DND-41 (cell line): ENCODE data around the gene TCEAL5.

Experiments used
- ATAC-seq: fragments of 200-7000 bp; cut with Tn5 transposase; 3 replicates; pipeline ENCODE4 v1.9.1; 2021; ENCODE audit warnings: low read depth; ENCODE audit not compliant: insufficient read depth
- DNase-seq: peaks from one replicate; pipeline ENCODE4 v3.0.0-alpha.2; 2020
- H2AFZ ChIP-seq: 2 replicates; pipeline ENCODE4 v1.6.0; 2012; ENCODE audit warnings: low read depth, low read length
- H3K27ac ChIP-seq: 2 replicates; pipeline ENCODE4 v1.5.1; 2012; ENCODE audit warnings: low read length, inconsistent platforms
- H3K27me3 ChIP-seq: fragments of 200-600 bp; sonication (generic); 2 replicates; pipeline ENCODE4 v1.6.0; 2012; ENCODE audit warnings: low read length, mild to moderate bottlenecking, inconsistent platforms; ENCODE audit not compliant: insufficient read depth, poor library complexity
- H3K36me3 ChIP-seq: 2 replicates; pipeline ENCODE4 v1.5.1; 2012; ENCODE audit warnings: low read length, inconsistent platforms; ENCODE audit not compliant: insufficient read depth
- H3K4me1 ChIP-seq: 2 replicates; pipeline ENCODE4 v1.5.1; 2012; ENCODE audit warnings: mild to moderate bottlenecking, low read length; ENCODE audit not compliant: insufficient read depth
- H3K4me2 ChIP-seq: 2 replicates; pipeline ENCODE4 v1.6.0; 2012; ENCODE audit warnings: mild to moderate bottlenecking, moderate library complexity, low read length, inconsistent platforms; ENCODE audit not compliant: insufficient read depth
- H3K4me3 ChIP-seq, 2 experiments: fragments of 200-600 bp in 1 of 2; shearing (Covaris generic) in 1 of 2; 2 replicates each; pipeline ENCODE4 v1.5.1; 2012 to 2016; ENCODE audit warnings: inconsistent platforms in 2 of 2, low read length in 2 of 2, mild to moderate bottlenecking in 2 of 2, low read depth in 1 of 2, moderate library complexity in 1 of 2
- H3K79me2 ChIP-seq: 2 replicates; pipeline ENCODE4 v1.6.0; 2012; ENCODE audit warnings: low read length, inconsistent platforms; ENCODE audit not compliant: insufficient read depth
- H3K9ac ChIP-seq: 2 replicates; pipeline ENCODE4 v1.6.0; 2012; ENCODE audit warnings: low read depth, mild to moderate bottlenecking, inconsistent platforms, low read length, moderate library complexity
- H3K9me3 ChIP-seq: 2 replicates; pipeline ENCODE4 v1.5.1; 2012; ENCODE audit warnings: low read length, moderate library complexity, mild to moderate bottlenecking, inconsistent platforms; ENCODE audit not compliant: insufficient read depth, severe bottlenecking
- H4K20me1 ChIP-seq: 2 replicates; pipeline ENCODE4 v1.6.0; 2012; ENCODE audit warnings: low read length; ENCODE audit not compliant: insufficient read depth
- CTCF ChIP-seq: IDR thresholded peaks from 2 replicates; pipeline ENCODE4 v1.5.1; 2012; ENCODE audit warnings: borderline replicate concordance, low read length, moderate library complexity, mild to moderate bottlenecking; ENCODE audit not compliant: poor library complexity, severe bottlenecking; ENCODE audit errors: extremely low read depth
- EZH2 ChIP-seq: IDR thresholded peaks from 3 replicates; pipeline ENCODE4 v1.6.1; 2012; ENCODE audit warnings: borderline replicate concordance, low read depth, mild to moderate bottlenecking, moderate library complexity, low read length, inconsistent platforms; ENCODE audit not compliant: severe bottlenecking

TCEAL5 gene

GRCh38 chrX:103256651-103257050, 19.9 kb downstream of the TCEAL5 start:
- Histone ChIP-seq H3K9ac (no peak overlapping the region), H3K27ac (no peak overlapping the region), H3K9me3 (no peaks in the 10 kb centered on the region), H3K4me1 (peaks cover 20% of the 10 kb centered on the region; the same call in 1 of the 2 replicates), H3K27me3 (no peaks in the 10 kb centered on the region), H3K36me3 (peaks cover 3% of the 10 kb centered on the region; the same call in 1 of the 2 replicates), H3K4me2 (no peak overlapping the region), H3K79me2 (peaks cover 10% of the 10 kb centered on the region), H3K4me3 (no peak overlapping the region), H2AFZ (no peak overlapping the region), H4K20me1 (no peaks in the 10 kb centered on the region)
- ATAC-seq = no peak
- no peak for DNase-seq
- TF ChIP-seq CTCF (no peak), EZH2 (no peak)

GRCh38 chrX:103254921-103255493, 21.5 kb downstream of the TCEAL5 start, which contains the start of gene TCEAL8:
Gene TCEAL8 (minus strand): TSS chrX:103255155. CDS start chrX:103253979, 1,176 bp downstream.
- H3K27ac ChIP-seq = peak within 1 kb of the TSS; percentile 83
- H3K79me2 ChIP-seq = peaks cover 10% of the 10 kb centered on the region
- no peaks in the 10 kb centered on the region for H3K9me3 ChIP-seq
- H3K9ac ChIP-seq = peak within 1 kb of the TSS; percentile 76
- TF ChIP-seq CTCF (no peak), EZH2 (no peak)
- ATAC-seq = peak; percentile 88
- no peaks in the 10 kb centered on the region for H4K20me1 ChIP-seq
- H3K4me1 ChIP-seq = peaks cover 20% of the 10 kb centered on the region; the same call in 1 of the 2 replicates
- H2AFZ ChIP-seq = peak within 1 kb of the TSS; percentile 85
- H3K27me3 ChIP-seq = no peaks in the 10 kb centered on the region
- peaks cover 3% of the 10 kb centered on the region; the same call in 1 of the 2 replicates for H3K36me3 ChIP-seq
- peak; percentile 75 for DNase-seq
- H3K4me3 ChIP-seq = peak within 1 kb of the TSS; percentile 51 to 87; a peak in 3 of 4 replicates
- peak within 1 kb of the TSS; percentile 68 for H3K4me2 ChIP-seq

GRCh38 chrX:103254171-103254824, 22.3 kb downstream of the TCEAL5 start:
- Histone ChIP-seq H3K4me2 (peak overlapping the region; percentile 68), H3K27ac (peak overlapping the region; percentile 83), H2AFZ (peak overlapping the region; percentile 85), H4K20me1 (no peaks in the 10 kb centered on the region), H3K79me2 (peaks cover 10% of the 10 kb centered on the region), H3K27me3 (no peaks in the 10 kb centered on the region), H3K36me3 (peaks cover 3% of the 10 kb centered on the region; the same call in 1 of the 2 replicates), H3K4me1 (peaks cover 20% of the 10 kb centered on the region; the same call in 1 of the 2 replicates), H3K4me3 (peak overlapping the region; percentile 51 to 87; a peak in 3 of 4 replicates), H3K9ac (peak overlapping the region; percentile 76), H3K9me3 (no peaks in the 10 kb centered on the region)
- peak; percentile 72 for DNase-seq
- ATAC-seq = peak; percentile 79
- TF ChIP-seq CTCF (no peak), EZH2 (no peak)
